Measurements from ENCODE around the gene METTL8. TPM values are rescaled to one million over a fixed set of nuclear protein-coding genes. Genes with fewer than 3 reads are reported as not detected.

Gene METTL8
- polyA plus RNA-seq, 3 donors, result 3.3 to 9.8 (median 6.9) TPM

DNA sequence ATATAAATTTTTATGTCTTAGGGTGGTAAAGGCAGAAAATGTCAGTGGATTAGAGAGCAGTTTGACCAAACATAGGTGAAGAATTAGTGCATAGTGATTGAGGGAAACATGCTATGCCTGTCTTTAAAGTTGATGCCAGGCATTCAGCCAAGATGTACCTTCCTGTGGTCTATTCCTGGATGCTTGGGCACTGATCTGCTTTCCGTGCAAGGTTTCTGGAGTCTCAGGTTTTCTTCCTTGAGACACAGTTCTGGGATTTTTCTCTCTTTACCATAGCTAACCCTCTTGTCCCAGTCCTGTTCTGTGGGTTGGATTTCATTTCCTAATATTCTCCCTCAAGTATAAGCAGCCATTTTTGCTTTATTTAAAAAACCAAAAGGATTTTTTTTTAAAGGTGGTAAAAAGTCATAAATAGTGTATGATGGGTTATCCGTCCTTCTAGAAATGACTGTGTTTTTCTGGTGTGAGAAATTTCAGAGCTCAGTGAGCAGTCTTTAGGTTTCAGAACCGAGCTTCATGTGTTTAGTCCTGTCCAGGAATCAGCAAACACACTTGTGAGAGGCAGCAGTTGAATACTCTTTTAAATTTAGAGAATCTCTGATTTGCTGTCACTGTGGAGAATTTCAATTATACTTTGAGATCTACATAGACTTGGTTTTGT, 45.5 kb upstream of the METTL8 start:
- Histone ChIP-seq H3K4me3 (replicated peaks in 1 of 3; ENCODE audit: low read depth in 2 of 3, low read length in 3 of 3) (no peak overlapping the region), H3K4me1 (ENCODE audit: control insufficient read depth in 1 of 2, insufficient read depth in 2 of 2, low read length in 2 of 2) (no peaks in the 10 kb centered on the region), H3K27ac (ENCODE audit: low read depth in 1 of 2, low read length in 2 of 2) (no peak overlapping the region), H4K20me1 (ENCODE audit: insufficient read depth, low read length) (no peaks in the 10 kb centered on the region), H3K9ac (ENCODE audit: insufficient read depth, low read length, poor library complexity, severe bottlenecking) (no peak overlapping the region), H2AFZ (ENCODE audit: insufficient read depth, low read depth, low read length, poor library complexity, severe bottlenecking) (no peak overlapping the region), H3K27me3 (ENCODE audit: control insufficient read depth in 2 of 2, insufficient read depth in 2 of 2, low read length in 2 of 2) (no peaks in the 10 kb centered on the region), H3K79me2 (ENCODE audit: insufficient read depth, low read length) (no peaks in the 10 kb centered on the region), H3K4me2 (replicated peaks; ENCODE audit: extremely low read depth, low read length, poor library complexity, severe bottlenecking) (no peak overlapping the region), H3K9me3 (replicated peaks in 1 of 2; ENCODE audit: control insufficient read depth in 1 of 2, insufficient read depth in 1 of 2, low read length in 2 of 2) (no peaks in the 10 kb centered on the region), H3K36me3 (replicated peaks in 1 of 2; ENCODE audit: control insufficient read depth in 1 of 2, insufficient read depth in 2 of 2, low read length in 2 of 2) (peaks cover 53 to 81% of the 10 kb centered on the region in 2 donors)
- Mint-ChIP-seq H3K36me3 (peaks cover 68 to 69% of the 10 kb centered on the region in 2 donors), H3K9me3 (no peaks in the 10 kb centered on the region), H3K27me3 (ENCODE audit: low read depth in 3 of 3) (no peaks in the 10 kb centered on the region), H3K4me3 (no peak overlapping the region), H3K27ac (peak overlapping the region in 1 of 7 donors; percentile 7), H3K4me1 (peaks cover 10% of the 10 kb centered on the region)
- intact Hi-C loops (cut with micrococcal nuclease), result no loop called here
- WGBS (ENCODE audit: insufficient coverage), result 100% methylated on average over 1 of the region's 3 CpGs
- TF ChIP-seq, protein P1, sequence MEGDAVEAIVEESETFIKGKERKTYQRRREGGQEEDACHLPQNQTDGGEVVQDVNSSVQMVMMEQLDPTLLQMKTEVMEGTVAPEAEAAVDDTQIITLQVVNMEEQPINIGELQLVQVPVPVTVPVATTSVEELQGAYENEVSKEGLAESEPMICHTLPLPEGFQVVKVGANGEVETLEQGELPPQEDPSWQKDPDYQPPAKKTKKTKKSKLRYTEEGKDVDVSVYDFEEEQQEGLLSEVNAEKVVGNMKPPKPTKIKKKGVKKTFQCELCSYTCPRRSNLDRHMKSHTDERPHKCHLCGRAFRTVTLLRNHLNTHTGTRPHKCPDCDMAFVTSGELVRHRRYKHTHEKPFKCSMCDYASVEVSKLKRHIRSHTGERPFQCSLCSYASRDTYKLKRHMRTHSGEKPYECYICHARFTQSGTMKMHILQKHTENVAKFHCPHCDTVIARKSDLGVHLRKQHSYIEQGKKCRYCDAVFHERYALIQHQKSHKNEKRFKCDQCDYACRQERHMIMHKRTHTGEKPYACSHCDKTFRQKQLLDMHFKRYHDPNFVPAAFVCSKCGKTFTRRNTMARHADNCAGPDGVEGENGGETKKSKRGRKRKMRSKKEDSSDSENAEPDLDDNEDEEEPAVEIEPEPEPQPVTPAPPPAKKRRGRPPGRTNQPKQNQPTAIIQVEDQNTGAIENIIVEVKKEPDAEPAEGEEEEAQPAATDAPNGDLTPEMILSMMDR (IDR thresholded peaks at IDR 0.05), result no peak
- DNase-seq, result no peak

DNA sequence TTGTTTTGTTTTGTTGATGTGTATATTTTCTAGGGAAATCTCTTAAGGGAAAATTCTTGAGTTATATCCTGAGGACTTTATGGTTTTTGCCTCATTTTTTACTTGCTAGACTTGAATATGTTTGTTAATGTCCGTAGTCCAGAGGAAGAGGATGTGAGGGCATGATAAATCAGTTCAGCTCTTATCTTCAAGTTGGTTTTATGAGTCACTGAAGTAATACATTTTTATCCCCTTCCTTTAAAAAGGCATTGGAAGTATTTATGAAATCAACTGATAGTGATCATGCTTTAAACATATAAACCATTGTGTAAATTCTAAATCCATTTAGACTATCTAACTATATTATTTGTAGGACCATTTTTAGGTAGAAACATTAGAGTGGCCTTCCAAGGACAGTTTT, 44.6 kb upstream of the METTL8 start:
- Histone ChIP-seq H3K9me3 (replicated peaks in 1 of 2; ENCODE audit: control insufficient read depth in 1 of 2, insufficient read depth in 1 of 2, low read length in 2 of 2) (no peaks in the 10 kb centered on the region), H4K20me1 (ENCODE audit: insufficient read depth, low read length) (no peaks in the 10 kb centered on the region), H3K79me2 (ENCODE audit: insufficient read depth, low read length) (no peaks in the 10 kb centered on the region), H2AFZ (ENCODE audit: insufficient read depth, low read depth, low read length, poor library complexity, severe bottlenecking) (no peak overlapping the region), H3K4me3 (replicated peaks in 1 of 3; ENCODE audit: low read depth in 2 of 3, low read length in 3 of 3) (no peak overlapping the region), H3K27ac (ENCODE audit: low read depth in 1 of 2, low read length in 2 of 2) (no peak overlapping the region), H3K4me2 (replicated peaks; ENCODE audit: extremely low read depth, low read length, poor library complexity, severe bottlenecking) (no peak overlapping the region), H3K36me3 (replicated peaks in 1 of 2; ENCODE audit: control insufficient read depth in 1 of 2, insufficient read depth in 2 of 2, low read length in 2 of 2) (peaks cover 58 to 90% of the 10 kb centered on the region in 2 donors), H3K27me3 (ENCODE audit: control insufficient read depth in 2 of 2, insufficient read depth in 2 of 2, low read length in 2 of 2) (no peaks in the 10 kb centered on the region), H3K4me1 (ENCODE audit: control insufficient read depth in 1 of 2, insufficient read depth in 2 of 2, low read length in 2 of 2) (no peaks in the 10 kb centered on the region), H3K9ac (ENCODE audit: insufficient read depth, low read length, poor library complexity, severe bottlenecking) (no peak overlapping the region)
- intact Hi-C loops (cut with micrococcal nuclease), result no loop called here
- no peak for DNase-seq
- Mint-ChIP-seq H3K4me1 (peaks cover 10% of the 10 kb centered on the region), H3K9me3 (no peaks in the 10 kb centered on the region), H3K27ac (no peak overlapping the region), H3K27me3 (ENCODE audit: low read depth in 3 of 3) (no peaks in the 10 kb centered on the region), H3K4me3 (no peak overlapping the region), H3K36me3 (peaks cover 74 to 77% of the 10 kb centered on the region in 2 donors)
- TF ChIP-seq, protein P1 (IDR thresholded peaks at IDR 0.05), result no peak
- WGBS (ENCODE audit: insufficient coverage), result no CpG with 5 or more reads among the region's 1 CpG

Data from CD14-positive monocyte (primary cell).